ENCODE results near the gene KCNQ2.

GRCh38 chr20:63486300-63486855 lies 13.9 kb upstream of the KCNQ2 start:
- no peak for TF ChIP-seq CTCF (IDR thresholded peaks at IDR 0.05; ENCODE audit: low read depth, low read length, poor library complexity, severe bottlenecking)
- TF ChIP-seq EZH2phosphoT487 (IDR thresholded peaks at IDR 0.05; ENCODE audit: borderline replicate concordance, low read length) = no peak
